ENCODE data around the gene PLEKHH2.

- TF ChIP-seq CTCF (IDR thresholded peaks at IDR 0.05) (no peak), POLR2A (IDR thresholded peaks at IDR 0.05) (no peak)
These were observed 32.4 kb upstream of the PLEKHH2 start for GRCh38 chr2:43604674-43605073.
